ENCODE data around the gene ESF1. TPM values are rescaled to one million over a fixed set of nuclear protein-coding genes. Genes with fewer than 3 reads are reported as not detected.
A peak's percentile ranks its signal among the peaks of the same experiment; 100 is the strongest.

ESF1 gene
- total RNA-seq, 4 donors from 2014 or later, result 14.9 to 28.0 (median 16.5) TPM

DNA sequence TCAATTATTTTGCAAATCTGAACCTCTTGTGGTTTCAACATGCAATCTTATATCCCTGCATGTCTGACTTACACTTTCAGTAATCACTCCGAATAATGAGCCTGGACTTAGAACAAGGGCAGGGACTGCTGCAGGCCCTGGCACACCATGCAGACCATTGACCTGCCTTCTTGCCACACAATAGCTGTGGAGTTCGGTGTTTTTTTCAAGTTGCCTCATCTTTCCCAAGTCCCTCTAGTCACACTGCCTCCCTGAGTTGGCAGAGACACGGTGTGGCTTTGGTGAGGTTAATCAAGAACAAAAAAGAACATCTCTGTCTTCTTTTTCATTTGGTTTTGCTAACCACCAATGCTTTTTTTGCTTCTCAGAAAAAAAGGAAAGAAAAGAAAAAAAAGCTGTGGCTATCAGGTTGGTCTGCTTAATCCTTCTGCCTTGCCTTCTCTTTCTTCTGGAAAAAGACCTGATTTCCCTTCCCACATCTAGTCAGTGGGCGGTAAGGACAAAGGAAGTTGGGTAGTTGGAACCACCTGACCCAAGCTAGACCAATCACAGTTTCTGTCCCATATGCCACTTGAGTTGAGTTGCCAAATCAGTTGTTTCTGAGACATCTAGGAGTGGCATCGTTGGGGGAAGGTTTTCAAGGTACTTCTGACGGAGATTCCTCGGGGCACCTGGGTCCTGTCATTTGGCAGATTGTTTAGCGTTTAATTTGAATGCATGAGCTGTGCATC lies 90.1 kb downstream of the ESF1 start:
- no peaks in the 10 kb centered on the region for H3K27me3 ChIP-seq
- H3K9me3 ChIP-seq, result no peaks in the 10 kb centered on the region
- TF ChIP-seq POLR2A (IDR thresholded peaks at IDR 0.05) (no peak), CTCF (IDR thresholded peaks at IDR 0.05) (no peak), EP300 (IDR thresholded peaks at IDR 0.05) (no peak)
- no peak for DNase-seq (ENCODE audit: low spot score in 2 of 2)
- no peak overlapping the region for H3K27ac ChIP-seq
- WGBS, 2 donors, result 91 to 94% methylated on average over 8 of the region's 8 CpGs
- H3K4me3 ChIP-seq, result no peak overlapping the region
- H3K36me3 ChIP-seq, result no peaks in the 10 kb centered on the region
- peaks cover 0 to 22% (median 1%) of the 10 kb centered on the region in 4 donors for H3K4me1 ChIP-seq

DNA sequence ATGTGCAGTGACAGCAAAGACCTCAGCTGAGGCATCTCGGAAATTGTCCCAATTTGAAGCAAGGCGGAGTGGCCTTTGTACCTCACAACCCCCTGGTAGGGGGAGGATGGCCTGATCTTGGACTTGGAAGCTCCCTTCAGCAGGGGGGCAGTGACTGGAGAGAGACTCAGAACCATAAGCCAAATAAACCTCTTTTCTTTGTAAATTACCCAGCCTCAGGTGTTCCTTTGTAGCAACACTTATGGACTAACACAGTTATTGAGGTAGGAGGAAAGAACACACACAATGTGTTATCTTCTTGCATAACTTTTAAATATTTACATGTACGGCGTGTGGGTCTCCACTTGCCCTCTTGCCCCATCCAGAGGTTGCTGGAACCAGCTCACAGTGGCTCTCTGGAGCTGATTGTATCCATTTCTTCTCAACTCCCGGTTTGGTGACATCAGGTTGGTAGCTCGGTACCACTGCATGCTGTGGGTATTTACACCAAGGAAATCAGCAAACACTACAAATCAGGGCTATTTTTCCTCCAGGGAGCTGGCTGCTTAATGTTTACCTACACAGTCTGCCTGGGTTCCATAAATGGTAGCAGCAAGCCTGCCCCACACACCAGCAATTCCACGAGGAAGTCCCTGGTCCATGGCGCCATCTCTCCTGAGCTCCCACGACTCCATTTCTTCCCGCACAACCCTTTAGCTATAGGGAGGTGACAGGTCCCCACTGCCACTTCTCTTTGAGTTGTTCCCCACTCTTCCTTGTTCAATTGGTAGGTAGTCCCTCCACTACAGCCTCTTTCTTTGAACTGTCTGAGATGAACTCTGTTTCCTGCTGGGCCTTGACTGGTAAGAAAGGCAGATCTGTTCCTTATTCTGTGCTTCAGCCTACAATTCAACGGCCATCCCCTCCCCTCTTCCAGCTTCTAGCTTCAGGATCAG lies 91.7 kb downstream of the ESF1 start:
- Histone ChIP-seq H3K9me3 (no peaks in the 10 kb centered on the region), H3K27ac (no peak overlapping the region), H3K4me1 (peaks cover 0 to 22% (median 1%) of the 10 kb centered on the region in 4 donors), H3K4me3 (no peak overlapping the region), H3K27me3 (no peaks in the 10 kb centered on the region), H3K36me3 (no peaks in the 10 kb centered on the region)
- no peak for DNase-seq (ENCODE audit: low spot score in 2 of 2)
- 89 to 92% methylated on average over 11 of the region's 11 CpGs for WGBS, 2 donors
- no peak for TF ChIP-seq CTCF (IDR thresholded peaks at IDR 0.05)
- no peak for TF ChIP-seq EP300 (IDR thresholded peaks at IDR 0.05)
- TF ChIP-seq POLR2A (IDR thresholded peaks at IDR 0.05), result no peak

DNA sequence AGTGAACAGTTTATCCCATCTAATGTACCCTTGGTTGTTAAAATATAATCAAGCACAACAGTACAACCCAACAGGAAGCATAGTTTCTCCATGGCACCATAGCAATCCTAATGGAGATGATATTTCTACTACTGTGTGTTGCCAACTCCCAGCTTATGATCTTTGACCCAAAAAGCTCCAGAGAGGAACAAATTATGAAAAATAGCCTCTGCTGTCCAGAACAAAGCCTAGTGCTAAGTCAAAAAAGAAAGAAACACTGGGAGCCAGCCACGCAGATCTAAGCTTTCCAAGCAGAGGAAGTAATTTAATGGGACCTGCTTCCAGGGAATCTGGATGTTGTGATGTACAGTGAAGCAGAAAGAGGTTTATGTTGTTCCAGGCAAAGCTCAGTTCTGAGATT lies 93.8 kb downstream of the ESF1 start:
- DNase-seq (ENCODE audit: low spot score in 2 of 2), result no peak
- TF ChIP-seq POLR2A (IDR thresholded peaks at IDR 0.05), result no peak
- TF ChIP-seq CTCF (IDR thresholded peaks at IDR 0.05), result no peak
- no peak for TF ChIP-seq EP300 (IDR thresholded peaks at IDR 0.05)
- Histone ChIP-seq H3K9me3 (no peaks in the 10 kb centered on the region), H3K4me3 (no peak overlapping the region), H3K36me3 (no peaks in the 10 kb centered on the region), H3K27ac (peak overlapping the region in 2 of 4 donors; percentile 30 to 55), H3K4me1 (peaks cover 0 to 28% (median 3%) of the 10 kb centered on the region in 4 donors), H3K27me3 (no peaks in the 10 kb centered on the region)
- 29 to 32% methylated on average over 1 of the region's 1 CpG for WGBS, 2 donors

- Histone ChIP-seq H3K36me3 (no peaks in the 10 kb centered on the region), H3K27me3 (no peaks in the 10 kb centered on the region), H3K9me3 (no peaks in the 10 kb centered on the region), H3K4me1 (peaks cover 0 to 28% (median 3%) of the 10 kb centered on the region in 4 donors), H3K27ac (peak overlapping the region in 3 of 4 donors; percentile 18 to 77 (median 66)), H3K4me3 (no peak overlapping the region)
- WGBS, 2 donors, result 35 to 37% methylated on average over 3 of the region's 3 CpGs
- TF ChIP-seq POLR2A (IDR thresholded peaks at IDR 0.05) (no peak), EP300 (IDR thresholded peaks at IDR 0.05) (peak in 1 of 2 donors; percentile 5), CTCF (IDR thresholded peaks at IDR 0.05) (no peak)
- no peak for DNase-seq (ENCODE audit: low spot score in 2 of 2)
These were observed 96.9 kb downstream of the ESF1 start for GRCh38 chr20:13687815-13688214.

GRCh38 chr20:13685623-13686022 lies 99.1 kb downstream of the ESF1 start:
- DNase-seq (ENCODE audit: low spot score in 2 of 2), result no peak
- Histone ChIP-seq H3K27me3 (no peaks in the 10 kb centered on the region), H3K27ac (no peak overlapping the region), H3K9me3 (no peaks in the 10 kb centered on the region), H3K36me3 (no peaks in the 10 kb centered on the region), H3K4me3 (no peak overlapping the region), H3K4me1 (peaks cover 0 to 13% (median 3%) of the 10 kb centered on the region in 4 donors)
- no peak for TF ChIP-seq POLR2A (IDR thresholded peaks at IDR 0.05)
- no peak for TF ChIP-seq CTCF (IDR thresholded peaks at IDR 0.05)
- no peak for TF ChIP-seq EP300 (IDR thresholded peaks at IDR 0.05)
- 86 to 92% methylated on average over 2 of the region's 2 CpGs for WGBS, 2 donors
